HCT116 (cell line): ENCODE measurements around the gene RPS29. TPM values are rescaled to one million over a fixed set of nuclear protein-coding genes. Genes with fewer than 3 reads are reported as not detected.
"Not testable (repeated sequence)": the region's sequence is repeated elsewhere in the genome, so short reads cannot be mapped to it uniquely, and the experiment has no call there.

Source experiments
- ATAC-seq: fragments of 200-7000 bp; cut with Tn5 transposase; 2 replicates; pipeline ENCODE4 v1.9.1; 2020; ENCODE audit warnings: mild to moderate bottlenecking, moderate library complexity
- BruUV-seq: library from RNA; stranded (reverse); fragments of 400-500 nt; replicated peaks from 2 replicates; lab custom pipeline; 2021; lab: Mats Ljungman, UMichigan
- CTCF ChIA-PET: fragments of 300-600 bp; sonication (Branson Sonifier 250); formaldehyde crosslinking; loops from one replicate; lab custom pipeline; 2021; ENCODE audit warnings: antibody characterized with exemption; lab: Charles Lee
- POLR2A ChIA-PET: fragments of 300-600, 350-600 bp; sonication (Branson Sonifier 250); formaldehyde crosslinking; loops from one replicate; lab custom pipeline; 2021; ENCODE audit warnings: antibody characterized with exemption; lab: Charles Lee
- RAD21 ChIA-PET, 2 experiments: fragments of 300-600 bp; sonication (Branson Sonifier 250); formaldehyde crosslinking; loops; one replicate each; lab custom pipeline; 2023; ENCODE audit warnings: low total read pairs in 2 of 2; ENCODE audit not compliant: uncharacterized antibody in 2 of 2, unreplicated experiment in 2 of 2, low non-redundant PET in 1 of 2; lab: Charles Lee
- DNase-seq: peaks from one replicate; pipeline ENCODE4 v3.0.0-alpha.2; 2010; ENCODE audit warnings: low read depth, low spot score
- H2AFZ ChIP-seq: fragments of 200-600 bp; shearing (Covaris generic), sonication (generic); 2 replicates; pipeline ENCODE4 v1.6.1; 2017; ENCODE audit warnings: low read depth, mixed run types, mixed read lengths, antibody characterized with exemption, low read length; ENCODE audit not compliant: poor library complexity, severe bottlenecking
- H3K27ac ChIP-seq: 2 replicates; pipeline ENCODE4 v1.5.1; 2012; ENCODE audit warnings: low read depth, low read length
- H3K27me3 ChIP-seq: fragments of 200-600 bp; sonication (generic); 2 replicates; pipeline ENCODE4 v1.6.1; 2016; ENCODE audit warnings: mixed run types, low read length, mixed read lengths; ENCODE audit not compliant: insufficient read depth
- H3K36me3 ChIP-seq, 2 experiments: fragments of 200-500 bp in 1 of 2; fragments of 200-600 bp in 1 of 2; sonication (Bioruptor generic) in 1 of 2; sonication (generic) in 1 of 2; 2 replicates each; pipeline versions ENCODE4 v1.5.1 to v1.6.1; 2014 to 2016; ENCODE audit warnings: low read length in 2 of 2, inconsistent platforms in 1 of 2, mixed read lengths in 1 of 2, mixed run types in 1 of 2; ENCODE audit not compliant: insufficient read depth in 2 of 2, control insufficient read depth in 1 of 2
- H3K4me1 ChIP-seq, 2 experiments: fragments of 200-600 bp in 1 of 2; sonication (generic) in 1 of 2; 2 replicates each; pipeline versions ENCODE4 v1.5.1 to v1.6.1; 2012 to 2017; ENCODE audit warnings: low read length in 2 of 2, inconsistent platforms in 1 of 2, mild to moderate bottlenecking in 1 of 2, mixed read lengths in 1 of 2, mixed run types in 1 of 2, moderate library complexity in 1 of 2; ENCODE audit not compliant: insufficient read depth in 2 of 2, control insufficient read depth in 1 of 2
- H3K4me2 ChIP-seq: fragments of 200-600 bp; sonication (generic); 2 replicates; pipeline ENCODE4 v1.6.1; 2017; ENCODE audit warnings: mixed run types, low read length, mixed read lengths
- H3K4me3 ChIP-seq, 2 experiments: fragments of 200-600 bp in 1 of 2; sonication (generic) in 1 of 2; replicated peaks in 1 of 2; 2 replicates each; pipeline ENCODE4 v1.5.1; 2011 to 2016; ENCODE audit warnings: low read length in 2 of 2, control low read depth in 1 of 2, low read depth in 1 of 2, mild to moderate bottlenecking in 1 of 2, mixed read lengths in 1 of 2, mixed run types in 1 of 2
- H3K79me2 ChIP-seq: fragments of 200-600 bp; sonication (generic); 2 replicates; pipeline ENCODE4 v1.6.1; 2017; ENCODE audit warnings: mild to moderate bottlenecking, mixed run types, low read length, moderate library complexity, mixed read lengths; ENCODE audit not compliant: insufficient read depth
- H3K9ac ChIP-seq: fragments of 200-600 bp; sonication (generic); 2 replicates; pipeline ENCODE4 v1.6.1; 2016; ENCODE audit warnings: low read length, mixed read lengths
- H3K9me2 ChIP-seq: fragments of 200-600 bp; sonication (generic), shearing (Covaris generic); 2 replicates; pipeline ENCODE4 v1.6.1; 2017; ENCODE audit warnings: mixed run types, mild to moderate bottlenecking, moderate library complexity; ENCODE audit not compliant: insufficient read depth
- H3K9me3 ChIP-seq, 2 experiments: fragments of 200-500 bp in 1 of 2; fragments of 200-600 bp in 1 of 2; sonication (Bioruptor generic) in 1 of 2; sonication (generic) in 1 of 2; 2 replicates each; pipeline ENCODE4 v1.6.1; 2014 to 2017; ENCODE audit warnings: low read length in 2 of 2, mixed read lengths in 2 of 2, inconsistent platforms in 1 of 2, low read depth in 1 of 2, mild to moderate bottlenecking in 1 of 2, mixed run types in 1 of 2, moderate library complexity in 1 of 2; ENCODE audit not compliant: control insufficient read depth in 1 of 2, insufficient read depth in 1 of 2
- H4K20me1 ChIP-seq: fragments of 200-600 bp; sonication (generic), shearing (Covaris generic); 2 replicates; pipeline ENCODE4 v1.6.1; 2017; ENCODE audit warnings: mixed run types, mild to moderate bottlenecking, moderate library complexity; ENCODE audit not compliant: insufficient read depth
- CBX3 ChIP-seq: IDR thresholded peaks from 2 replicates; pipeline ENCODE4 v1.6.1; 2012; ENCODE audit warnings: low read depth
- EGR1 ChIP-seq: IDR thresholded peaks from 2 replicates; pipeline ENCODE4 v1.6.1; 2012; ENCODE audit warnings: low read depth
- EZH2phosphoT487 ChIP-seq: fragments of 200-600 bp; IDR thresholded peaks from 2 replicates; pipeline ENCODE4 v1.6.1; 2018; ENCODE audit warnings: antibody characterized with exemption, borderline replicate concordance
- FOSL1 ChIP-seq: IDR thresholded peaks from 2 replicates; pipeline ENCODE4 v1.6.1; 2012; ENCODE audit warnings: low read depth
- JUND ChIP-seq: IDR thresholded peaks from 2 replicates; pipeline ENCODE4 v1.6.1; 2012
- POLR2AphosphoS5 ChIP-seq: IDR thresholded peaks from 2 replicates; pipeline ENCODE4 v1.6.1; 2011; ENCODE audit warnings: mild to moderate bottlenecking, low read depth, low read length, moderate library complexity
- RAD21 ChIP-seq: IDR thresholded peaks from 2 replicates; pipeline ENCODE4 v1.6.1; 2012; ENCODE audit warnings: low read depth, mild to moderate bottlenecking
- ZFX ChIP-seq: fragments of 450-650 bp; IDR thresholded peaks from 2 replicates; pipeline ENCODE4 v1.6.1; 2017
- intact Hi-C: fragments of 100-400 bp; cut with micrococcal nuclease; formaldehyde crosslinking; loops from 2 replicates; pipeline ENCODE4 v1.10.0; 2022
- total RNA-seq: library from RNA; stranded (reverse); gene quantifications from one replicate; pipeline ENCODE4 v1.2.1, GENCODE V29; 2021; ENCODE audit not compliant: unreplicated experiment
- TF ChIP-seq, protein P1 (sequence below): IDR thresholded peaks from 2 replicates; pipeline ENCODE4 v1.6.1; 2012

RPS29 gene
- total RNA-seq, 1 experiment from 2014 or later, result 1,825 TPM

DNA sequence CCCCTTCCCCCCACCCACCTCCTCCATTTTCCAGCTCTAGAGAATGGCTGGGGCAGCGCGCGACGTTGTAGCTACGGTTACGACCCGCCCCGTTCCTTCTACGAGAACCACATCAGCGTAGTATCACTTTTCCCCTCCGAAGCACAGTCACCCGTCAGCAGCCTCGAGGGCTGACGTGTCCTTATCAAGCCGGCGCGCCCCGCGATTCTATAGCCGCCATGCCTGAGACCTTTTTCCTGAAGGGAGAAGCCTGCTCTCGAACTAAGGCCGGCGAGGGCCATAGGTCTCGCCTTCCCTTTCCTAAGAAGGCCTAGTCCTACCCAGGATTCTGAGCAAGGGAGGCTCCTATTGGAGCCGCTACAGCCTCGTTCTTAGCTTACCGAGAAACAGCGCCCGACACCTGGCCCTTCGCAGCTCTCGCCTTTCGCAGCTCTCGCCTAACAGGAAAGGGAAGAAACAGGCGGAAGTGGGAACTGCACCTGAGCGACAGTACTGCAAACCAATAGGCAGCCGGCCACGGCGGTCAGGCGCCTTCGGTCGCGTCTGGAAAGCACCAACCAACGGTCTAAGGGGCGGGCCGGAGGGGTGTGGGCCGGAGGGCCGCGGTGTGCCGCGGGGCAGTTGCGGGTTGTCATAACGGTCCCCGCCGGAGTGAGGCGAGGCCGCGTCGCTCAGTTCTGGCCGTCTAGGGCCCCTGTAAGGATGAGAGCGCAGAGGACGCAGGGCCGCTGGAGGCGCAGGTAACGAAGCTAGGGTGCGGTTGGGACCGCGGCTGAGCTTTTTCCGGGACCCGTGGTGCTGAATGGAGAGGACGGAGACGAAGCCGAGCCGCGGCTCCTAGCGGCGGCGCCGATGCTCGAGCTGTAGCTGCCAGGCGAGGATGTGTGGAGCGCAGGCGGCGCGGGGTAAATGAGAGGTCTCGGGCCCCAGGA, 34.3 kb upstream of the RPS29 start, which contains the start of the genes MGAT2 and RPL36AL (continued):
- no peak for TF ChIP-seq FOSL1
- TF ChIP-seq EGR1, result no peak
- TF ChIP-seq RAD21, result no peak
- TF ChIP-seq, protein P1, sequence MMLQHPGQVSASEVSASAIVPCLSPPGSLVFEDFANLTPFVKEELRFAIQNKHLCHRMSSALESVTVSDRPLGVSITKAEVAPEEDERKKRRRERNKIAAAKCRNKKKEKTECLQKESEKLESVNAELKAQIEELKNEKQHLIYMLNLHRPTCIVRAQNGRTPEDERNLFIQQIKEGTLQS, result no peak
- no peak for TF ChIP-seq EZH2phosphoT487
- peak; percentile 80 for TF ChIP-seq ZFX
- TF ChIP-seq CBX3, result peak; percentile 53; the same call in 1 of the 2 replicates

DNA sequence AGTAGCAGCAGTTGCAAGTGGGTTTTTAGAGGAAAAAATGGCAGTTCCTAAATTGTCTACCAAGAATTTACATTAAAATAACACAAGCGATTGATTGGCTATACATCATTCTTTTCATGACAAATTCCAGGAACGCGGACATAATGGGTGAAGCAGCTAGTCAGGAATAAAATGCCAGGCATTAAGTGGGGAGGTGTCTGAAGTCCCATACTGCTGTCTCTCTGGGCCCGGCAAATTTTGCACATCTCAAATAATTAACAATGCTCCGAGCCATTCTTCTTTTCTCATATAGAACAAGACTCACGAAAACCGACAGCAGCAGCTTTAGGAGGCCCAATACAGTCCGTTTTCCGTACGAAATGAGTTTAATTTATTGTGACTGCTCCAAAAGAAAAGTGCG, 33.5 kb upstream of the RPS29 start:
- ATAC-seq, result no peak
- H3K27me3 ChIP-seq, result no peaks in the 10 kb centered on the region
- peaks cover 8 to 41% of the 10 kb centered on the region in 2 experiments; a peak in 3 of 4 replicates for H3K4me1 ChIP-seq
- TF ChIP-seq JUND (no peak), POLR2AphosphoS5 (no peak)
- TF ChIP-seq, all 23 proteins: peak for 0
- BruUV-seq, result TSS peak; percentile 72
- Histone ChIP-seq H3K79me2 (peaks cover 67% of the 10 kb centered on the region), H3K4me2 (peak overlapping the region; percentile 74), H3K4me3 (peak overlapping the region; percentile 82 to 96), H3K27ac (peak overlapping the region; percentile 86), H3K9me2 (no peaks in the 10 kb centered on the region), H2AFZ (no peak overlapping the region), H3K9ac (peak overlapping the region; percentile 94), H4K20me1 (0 out of 2 replicates have a peak, but pooled peaks cover 4% of the 10 kb centered on the region), H3K36me3 (peaks cover 8 to 17% of the 10 kb centered on the region in 2 experiments; a peak in 3 of 4 replicates), H3K9me3 (no peaks in the 10 kb centered on the region)
- ChIA-PET CTCF (interaction anchor here (0.7 to 1.7 kb wide), 6 partner anchors 13 to 233 kb away, joined by 3 to 12 read pairs (median 3); partner anchors contain the start of genes LRR1, NEMF and RPS29), RAD21 (interaction anchor here (0.7 to 2.1 kb wide), 2 partner anchors 14 to 249 kb away, joined by 3 to 5 read pairs; no protein-coding TSS in a partner anchor), POLR2A (interaction anchor here (0.7 to 2.3 kb wide), 9 partner anchors 8 to 66 kb away, joined by 4 to 17 read pairs (median 7); partner anchors contain the start of genes DNAAF2, LRR1 and RPS29)
- DNase-seq, result no peak
- intact Hi-C loops, result loop anchor here (5.0 kb wide), 1 partner anchor 498 kb away; the partner anchor contains the start of gene VCPKMT

DNA sequence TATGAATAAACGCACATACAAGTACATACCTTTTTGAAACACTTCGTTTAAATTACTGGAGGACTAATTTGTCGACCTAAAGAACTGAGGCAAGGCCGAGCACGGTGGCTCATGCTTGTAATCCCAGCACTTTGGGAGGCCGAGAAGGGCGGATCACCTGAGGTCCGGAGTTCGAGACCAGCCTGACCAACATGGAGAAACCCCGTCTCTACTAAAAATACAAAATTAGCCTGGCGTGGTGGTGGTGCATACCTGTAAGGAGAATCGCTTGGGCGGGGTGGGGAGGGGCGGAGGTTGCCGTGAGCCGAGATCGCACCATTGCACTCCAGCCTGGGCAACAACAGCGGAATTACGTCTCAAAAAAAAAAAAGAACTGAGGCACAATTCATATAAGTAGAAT, 33.1 kb upstream of the RPS29 start:
- ATAC-seq, CTCF ChIA-PET, H3K9me3 ChIP-seq, H3K27me3 ChIP-seq, BruUV-seq, H3K9me2 ChIP-seq, intact Hi-C loops, H4K20me1 ChIP-seq, POLR2A ChIA-PET, DNase-seq, H2AFZ ChIP-seq: not testable (repeated sequence)
- peaks cover 71% of the 10 kb centered on the region for H3K79me2 ChIP-seq
- H3K4me1 ChIP-seq, result peaks cover 6 to 37% of the 10 kb centered on the region in 2 experiments; a peak in 3 of 4 replicates
- H3K36me3 ChIP-seq, result peaks cover 11 to 17% of the 10 kb centered on the region in 2 experiments; a peak in 3 of 4 replicates
- H3K27ac ChIP-seq, result peak overlapping the region; percentile 86
- RAD21 ChIA-PET, result interaction anchor here in 1 of 2 experiments (2.1 kb wide), 1 partner anchor 15 kb away, joined by 5 read pairs; no protein-coding TSS in a partner anchor
- H3K4me2 ChIP-seq, result peak overlapping the region; percentile 74
- H3K4me3 ChIP-seq, result peak overlapping the region; percentile 82 to 96
- H3K9ac ChIP-seq, result peak overlapping the region; percentile 94
